ENCODE results near the gene NCKAP5. TPM values are rescaled to one million over a fixed set of nuclear protein-coding genes. Genes with fewer than 3 reads are reported as not detected.

NCKAP5 gene
- polyA plus RNA-seq, 3 donors: not detected

DNA sequence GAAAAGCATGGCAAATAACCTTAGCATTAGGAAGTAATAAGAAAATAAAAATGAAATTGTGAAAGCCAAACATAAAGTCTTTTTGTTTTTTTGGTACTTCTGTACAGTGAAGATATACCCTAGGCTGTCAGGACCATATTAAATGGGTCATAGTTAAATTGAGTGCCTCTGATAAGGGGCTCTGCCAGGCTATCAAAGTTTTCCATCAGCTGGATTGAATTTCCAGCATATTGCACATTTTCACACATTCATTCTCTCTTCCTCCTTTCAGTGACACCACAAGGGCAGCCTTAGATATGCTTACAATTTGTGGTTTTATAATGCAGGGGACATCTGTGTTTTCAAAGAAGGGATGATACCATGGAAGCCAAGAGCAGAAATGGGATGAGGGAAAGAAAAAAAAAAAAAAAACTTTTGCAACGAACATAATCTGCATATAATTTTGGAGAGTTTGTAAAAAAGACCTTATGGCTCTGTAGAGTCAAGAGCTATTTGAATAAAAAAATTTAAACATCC, 789.0 kb downstream of the NCKAP5 start:
- Mint-ChIP-seq H3K27ac (no peak overlapping the region), H3K9me3 (peaks cover 0 to 8% (median 2%) of the 10 kb centered on the region in 7 donors), H3K4me3 (no peak overlapping the region), H3K27me3 (ENCODE audit: low read depth in 3 of 3) (peaks cover 0 to 1% (median 0%) of the 10 kb centered on the region in 3 donors), H3K4me1 (no peaks in the 10 kb centered on the region), H3K36me3 (no peaks in the 10 kb centered on the region)
- H3K9ac ChIP-seq (ENCODE audit: insufficient read depth, low read length, poor library complexity, severe bottlenecking): no peak overlapping the region
- no peak overlapping the region for H3K4me3 ChIP-seq (replicated peaks in 1 of 3; ENCODE audit: low read depth in 2 of 3, low read length in 3 of 3)
- H4K20me1 ChIP-seq (ENCODE audit: insufficient read depth, low read length): no peaks in the 10 kb centered on the region
- intact Hi-C loops (cut with micrococcal nuclease): no loop called here
- no peak overlapping the region for H2AFZ ChIP-seq (ENCODE audit: insufficient read depth, low read depth, low read length, poor library complexity, severe bottlenecking)
- no peaks in the 10 kb centered on the region for H3K79me2 ChIP-seq (ENCODE audit: insufficient read depth, low read length)
- no CpG with 5 or more reads among the region's 1 CpG for WGBS (ENCODE audit: insufficient coverage)
- H3K27me3 ChIP-seq (ENCODE audit: control insufficient read depth in 2 of 2, insufficient read depth in 2 of 2, low read length in 2 of 2): no peaks in the 10 kb centered on the region
- no peaks in the 10 kb centered on the region for H3K4me1 ChIP-seq (ENCODE audit: control insufficient read depth in 1 of 2, insufficient read depth in 2 of 2, low read length in 2 of 2)
- no peaks in the 10 kb centered on the region for H3K36me3 ChIP-seq (replicated peaks in 1 of 2; ENCODE audit: control insufficient read depth in 1 of 2, insufficient read depth in 2 of 2, low read length in 2 of 2)
- TF ChIP-seq, protein P1, sequence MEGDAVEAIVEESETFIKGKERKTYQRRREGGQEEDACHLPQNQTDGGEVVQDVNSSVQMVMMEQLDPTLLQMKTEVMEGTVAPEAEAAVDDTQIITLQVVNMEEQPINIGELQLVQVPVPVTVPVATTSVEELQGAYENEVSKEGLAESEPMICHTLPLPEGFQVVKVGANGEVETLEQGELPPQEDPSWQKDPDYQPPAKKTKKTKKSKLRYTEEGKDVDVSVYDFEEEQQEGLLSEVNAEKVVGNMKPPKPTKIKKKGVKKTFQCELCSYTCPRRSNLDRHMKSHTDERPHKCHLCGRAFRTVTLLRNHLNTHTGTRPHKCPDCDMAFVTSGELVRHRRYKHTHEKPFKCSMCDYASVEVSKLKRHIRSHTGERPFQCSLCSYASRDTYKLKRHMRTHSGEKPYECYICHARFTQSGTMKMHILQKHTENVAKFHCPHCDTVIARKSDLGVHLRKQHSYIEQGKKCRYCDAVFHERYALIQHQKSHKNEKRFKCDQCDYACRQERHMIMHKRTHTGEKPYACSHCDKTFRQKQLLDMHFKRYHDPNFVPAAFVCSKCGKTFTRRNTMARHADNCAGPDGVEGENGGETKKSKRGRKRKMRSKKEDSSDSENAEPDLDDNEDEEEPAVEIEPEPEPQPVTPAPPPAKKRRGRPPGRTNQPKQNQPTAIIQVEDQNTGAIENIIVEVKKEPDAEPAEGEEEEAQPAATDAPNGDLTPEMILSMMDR (IDR thresholded peaks at IDR 0.05): no peak
- no peak for DNase-seq
- H3K4me2 ChIP-seq (replicated peaks; ENCODE audit: extremely low read depth, low read length, poor library complexity, severe bottlenecking): no peak overlapping the region
- H3K27ac ChIP-seq (ENCODE audit: low read depth in 1 of 2, low read length in 2 of 2): no peak overlapping the region
- H3K9me3 ChIP-seq (replicated peaks in 1 of 2; ENCODE audit: control insufficient read depth in 1 of 2, insufficient read depth in 1 of 2, low read length in 2 of 2): peaks cover 0 to 4% of the 10 kb centered on the region in 2 donors

DNA sequence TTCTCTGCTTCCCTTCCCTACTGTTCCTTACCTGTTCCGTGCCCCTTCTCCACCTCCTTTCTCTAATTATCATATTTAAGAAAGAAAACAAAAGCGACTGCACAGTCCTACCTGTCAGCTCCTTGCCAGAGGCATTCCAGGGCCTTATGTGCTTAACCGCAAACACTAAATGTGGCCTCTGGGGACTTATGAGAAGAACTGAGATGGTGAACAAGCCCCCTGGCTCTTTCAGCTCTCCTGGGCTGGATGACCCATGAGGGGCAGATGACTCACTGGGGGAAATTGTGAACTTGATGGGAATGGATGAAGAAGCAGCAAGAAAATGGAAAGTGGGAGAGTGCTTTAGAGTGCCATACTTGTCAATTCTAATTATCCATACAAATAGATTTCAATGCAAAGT, 792.0 kb downstream of the NCKAP5 start:
- Histone ChIP-seq H3K4me2 (replicated peaks; ENCODE audit: extremely low read depth, low read length, poor library complexity, severe bottlenecking) (no peak overlapping the region), H3K4me3 (replicated peaks in 1 of 3; ENCODE audit: low read depth in 2 of 3, low read length in 3 of 3) (no peak overlapping the region), H3K27ac (ENCODE audit: low read depth in 1 of 2, low read length in 2 of 2) (no peak overlapping the region), H3K9ac (ENCODE audit: insufficient read depth, low read length, poor library complexity, severe bottlenecking) (no peak overlapping the region), H3K36me3 (replicated peaks in 1 of 2; ENCODE audit: control insufficient read depth in 1 of 2, insufficient read depth in 2 of 2, low read length in 2 of 2) (no peaks in the 10 kb centered on the region), H2AFZ (ENCODE audit: insufficient read depth, low read depth, low read length, poor library complexity, severe bottlenecking) (no peak overlapping the region), H4K20me1 (ENCODE audit: insufficient read depth, low read length) (no peaks in the 10 kb centered on the region), H3K27me3 (ENCODE audit: control insufficient read depth in 2 of 2, insufficient read depth in 2 of 2, low read length in 2 of 2) (no peaks in the 10 kb centered on the region), H3K4me1 (ENCODE audit: control insufficient read depth in 1 of 2, insufficient read depth in 2 of 2, low read length in 2 of 2) (no peaks in the 10 kb centered on the region), H3K79me2 (ENCODE audit: insufficient read depth, low read length) (no peaks in the 10 kb centered on the region), H3K9me3 (replicated peaks in 1 of 2; ENCODE audit: control insufficient read depth in 1 of 2, insufficient read depth in 1 of 2, low read length in 2 of 2) (no peaks in the 10 kb centered on the region)
- no peak for DNase-seq
- TF ChIP-seq, protein P1 (IDR thresholded peaks at IDR 0.05): no peak
- Mint-ChIP-seq H3K4me3 (no peak overlapping the region), H3K36me3 (no peaks in the 10 kb centered on the region), H3K27me3 (ENCODE audit: low read depth in 3 of 3) (peaks cover 0 to 2% (median 1%) of the 10 kb centered on the region in 3 donors), H3K4me1 (no peaks in the 10 kb centered on the region), H3K27ac (no peak overlapping the region), H3K9me3 (peaks cover 0 to 2% (median 0%) of the 10 kb centered on the region in 7 donors)
- 100% methylated on average over 1 of the region's 3 CpGs for WGBS (ENCODE audit: insufficient coverage)
- intact Hi-C loops (cut with micrococcal nuclease): no loop called here
